IPS-15b (cell line): Measurements from ENCODE around the gene ACE.

Experiments used
- H3K27me3 ChIP-seq: one replicate; pipeline ENCODE4 v1.6.1; 2013; ENCODE audit warnings: low read length; ENCODE audit not compliant: control insufficient read depth, insufficient read depth
- H3K36me3 ChIP-seq: one replicate; pipeline ENCODE4 v1.6.1; 2013; ENCODE audit warnings: low read length; ENCODE audit not compliant: control insufficient read depth, insufficient read depth
- H3K4me1 ChIP-seq: one replicate; pipeline ENCODE4 v1.6.1; 2013; ENCODE audit warnings: mild to moderate bottlenecking, low read length; ENCODE audit not compliant: control insufficient read depth, insufficient read depth
- H3K4me3 ChIP-seq: one replicate; pipeline ENCODE4 v1.5.1; 2013; ENCODE audit warnings: low read depth, low read length
- H3K9ac ChIP-seq: one replicate; pipeline ENCODE4 v1.6.1; 2013; ENCODE audit warnings: low read depth, mild to moderate bottlenecking, low read length
- H3K9me3 ChIP-seq: one replicate; pipeline ENCODE4 v1.6.1; 2013; ENCODE audit warnings: mild to moderate bottlenecking, low read length; ENCODE audit not compliant: control insufficient read depth, insufficient read depth

ACE gene

GRCh38 chr17:63489291-63489690 lies 12.4 kb downstream of the ACE start:
- Histone ChIP-seq H3K9me3 (no peaks in the 10 kb centered on the region), H3K4me3 (no peak overlapping the region), H3K4me1 (no peaks in the 10 kb centered on the region), H3K36me3 (no peaks in the 10 kb centered on the region), H3K9ac (no peak overlapping the region), H3K27me3 (no peaks in the 10 kb centered on the region)

DNA sequence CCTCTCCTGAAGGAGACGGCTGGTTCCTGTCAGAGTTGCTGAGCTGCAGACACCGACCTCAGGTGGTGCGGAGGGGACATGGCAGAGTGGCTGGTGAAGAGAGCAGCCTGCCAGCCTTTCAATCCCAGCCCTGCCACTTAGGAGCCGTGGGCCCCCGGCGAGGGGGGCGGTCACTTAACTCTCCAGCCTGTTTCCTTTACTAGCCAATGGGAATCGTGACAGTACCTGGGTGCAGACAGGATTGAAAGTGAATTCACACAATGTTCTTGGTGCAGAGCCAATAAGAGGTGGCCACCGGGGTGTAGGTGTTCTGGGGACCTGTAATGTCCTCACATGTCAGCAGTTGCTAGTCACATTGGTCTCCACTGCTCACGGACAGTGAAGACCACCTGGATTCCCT lies 13.5 kb downstream of the ACE start:
- H3K4me1 ChIP-seq, result no peaks in the 10 kb centered on the region
- no peak overlapping the region for H3K9ac ChIP-seq
- no peaks in the 10 kb centered on the region for H3K9me3 ChIP-seq
- H3K27me3 ChIP-seq, result no peaks in the 10 kb centered on the region
- H3K36me3 ChIP-seq, result no peaks in the 10 kb centered on the region
- no peak overlapping the region for H3K4me3 ChIP-seq

- H3K36me3 ChIP-seq, result no peaks in the 10 kb centered on the region
- H3K27me3 ChIP-seq, result no peaks in the 10 kb centered on the region
- no peak overlapping the region for H3K4me3 ChIP-seq
- H3K4me1 ChIP-seq, result no peaks in the 10 kb centered on the region
- no peak overlapping the region for H3K9ac ChIP-seq
- no peaks in the 10 kb centered on the region for H3K9me3 ChIP-seq
These were observed 14.1 kb downstream of the ACE start for GRCh38 chr17:63490858-63491400.

- Histone ChIP-seq H3K9ac (no peak overlapping the region), H3K4me3 (no peak overlapping the region), H3K27me3 (no peaks in the 10 kb centered on the region), H3K9me3 (no peaks in the 10 kb centered on the region), H3K4me1 (no peaks in the 10 kb centered on the region), H3K36me3 (no peaks in the 10 kb centered on the region)
These were observed 14.6 kb downstream of the ACE start for GRCh38 chr17:63491413-63491812.

DNA sequence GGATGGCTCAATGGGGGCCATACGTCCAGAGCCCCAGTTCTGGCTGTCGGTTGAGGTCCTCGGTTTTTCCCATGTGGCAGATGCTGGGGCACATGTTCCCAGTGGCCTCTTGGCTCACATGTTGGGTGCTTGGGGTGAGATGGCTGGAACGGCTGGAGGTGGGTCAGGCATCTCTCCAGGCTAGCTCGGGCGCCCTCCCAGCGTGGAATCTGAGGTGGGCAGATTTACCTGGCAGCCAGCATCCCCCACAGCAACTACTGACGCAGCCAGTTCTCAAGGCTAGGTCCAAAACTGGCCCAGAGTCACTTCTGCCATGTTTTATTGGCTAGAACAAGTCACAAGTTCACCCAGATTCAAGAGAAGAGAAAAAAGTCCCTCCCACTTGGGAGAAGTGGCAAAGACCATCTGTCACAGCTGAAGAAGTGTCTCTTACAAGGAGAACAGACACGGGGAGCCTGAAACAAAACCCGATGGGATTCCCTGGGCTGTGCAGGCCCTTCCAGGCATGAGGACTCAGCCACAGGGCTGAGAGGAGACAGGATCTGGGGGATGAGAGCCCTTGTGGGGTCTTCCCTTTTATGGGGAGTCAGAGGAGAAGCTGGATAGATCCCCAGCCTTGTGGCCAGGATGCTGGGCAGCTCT lies 15.2 kb downstream of the ACE start:
- no peak overlapping the region for H3K9ac ChIP-seq
- no peak overlapping the region for H3K4me3 ChIP-seq
- H3K4me1 ChIP-seq, result no peaks in the 10 kb centered on the region
- no peaks in the 10 kb centered on the region for H3K9me3 ChIP-seq
- no peaks in the 10 kb centered on the region for H3K36me3 ChIP-seq
- no peaks in the 10 kb centered on the region for H3K27me3 ChIP-seq

- no peaks in the 10 kb centered on the region for H3K36me3 ChIP-seq
- H3K4me3 ChIP-seq, result no peak overlapping the region
These were observed 16.1 kb downstream of the ACE start for GRCh38 chr17:63492940-63493339.

GRCh38 chr17:63493411-63493810 lies 16.6 kb downstream of the ACE start:
- no peaks in the 10 kb centered on the region for H3K27me3 ChIP-seq
- H3K9ac ChIP-seq, result no peak overlapping the region
- H3K9me3 ChIP-seq, result no peaks in the 10 kb centered on the region
- H3K36me3 ChIP-seq, result no peaks in the 10 kb centered on the region
- no peaks in the 10 kb centered on the region for H3K4me1 ChIP-seq
- no peak overlapping the region for H3K4me3 ChIP-seq

More at GRCh38 chr17:63492940-63493339, 16.1 kb downstream of the ACE start:
- no peak overlapping the region for H3K9ac ChIP-seq
- no peaks in the 10 kb centered on the region for H3K4me1 ChIP-seq
- no peaks in the 10 kb centered on the region for H3K9me3 ChIP-seq
- no peaks in the 10 kb centered on the region for H3K27me3 ChIP-seq

GRCh38 chr17:63494300-63494928 lies 17.6 kb downstream of the ACE start:
- no peak overlapping the region for H3K9ac ChIP-seq
- H3K9me3 ChIP-seq, result no peaks in the 10 kb centered on the region
- H3K27me3 ChIP-seq, result no peaks in the 10 kb centered on the region
- H3K36me3 ChIP-seq, result no peaks in the 10 kb centered on the region
- no peak overlapping the region for H3K4me3 ChIP-seq
- H3K4me1 ChIP-seq, result no peaks in the 10 kb centered on the region

GRCh38 chr17:63495491-63495890 lies 18.6 kb downstream of the ACE start:
- no peaks in the 10 kb centered on the region for H3K9me3 ChIP-seq
- no peaks in the 10 kb centered on the region for H3K4me1 ChIP-seq
- H3K9ac ChIP-seq, result no peak overlapping the region
- H3K27me3 ChIP-seq, result no peaks in the 10 kb centered on the region
- H3K4me3 ChIP-seq, result no peak overlapping the region
- H3K36me3 ChIP-seq, result no peaks in the 10 kb centered on the region

DNA sequence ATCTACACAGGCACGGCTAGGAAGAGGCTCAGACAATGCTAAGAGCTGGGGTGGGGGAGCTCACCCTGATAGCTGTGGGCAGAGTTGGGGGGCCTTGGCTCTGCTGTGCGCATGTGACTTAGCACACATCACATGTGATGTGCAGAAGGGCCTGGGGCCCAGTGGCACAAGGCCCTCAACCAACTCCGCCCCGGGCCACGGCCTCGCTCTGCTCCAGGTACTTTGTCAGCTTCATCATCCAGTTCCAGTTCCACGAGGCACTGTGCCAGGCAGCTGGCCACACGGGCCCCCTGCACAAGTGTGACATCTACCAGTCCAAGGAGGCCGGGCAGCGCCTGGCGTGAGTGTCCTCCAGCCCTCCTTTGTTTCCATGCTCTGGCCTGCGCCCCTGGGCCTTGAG lies 19.3 kb downstream of the ACE start:
- Histone ChIP-seq H3K27me3 (no peaks in the 10 kb centered on the region), H3K4me1 (no peaks in the 10 kb centered on the region), H3K9ac (no peak overlapping the region), H3K4me3 (no peak overlapping the region), H3K9me3 (no peaks in the 10 kb centered on the region), H3K36me3 (no peaks in the 10 kb centered on the region)

- no peak overlapping the region for H3K9ac ChIP-seq
- no peaks in the 10 kb centered on the region for H3K36me3 ChIP-seq
- H3K9me3 ChIP-seq, result no peaks in the 10 kb centered on the region
- H3K4me1 ChIP-seq, result no peaks in the 10 kb centered on the region
- no peaks in the 10 kb centered on the region for H3K27me3 ChIP-seq
- no peak overlapping the region for H3K4me3 ChIP-seq
These were observed 20.0 kb downstream of the ACE start for GRCh38 chr17:63496663-63497400.
